ENCODE data around the gene UFSP1.

UFSP1 gene

DNA sequence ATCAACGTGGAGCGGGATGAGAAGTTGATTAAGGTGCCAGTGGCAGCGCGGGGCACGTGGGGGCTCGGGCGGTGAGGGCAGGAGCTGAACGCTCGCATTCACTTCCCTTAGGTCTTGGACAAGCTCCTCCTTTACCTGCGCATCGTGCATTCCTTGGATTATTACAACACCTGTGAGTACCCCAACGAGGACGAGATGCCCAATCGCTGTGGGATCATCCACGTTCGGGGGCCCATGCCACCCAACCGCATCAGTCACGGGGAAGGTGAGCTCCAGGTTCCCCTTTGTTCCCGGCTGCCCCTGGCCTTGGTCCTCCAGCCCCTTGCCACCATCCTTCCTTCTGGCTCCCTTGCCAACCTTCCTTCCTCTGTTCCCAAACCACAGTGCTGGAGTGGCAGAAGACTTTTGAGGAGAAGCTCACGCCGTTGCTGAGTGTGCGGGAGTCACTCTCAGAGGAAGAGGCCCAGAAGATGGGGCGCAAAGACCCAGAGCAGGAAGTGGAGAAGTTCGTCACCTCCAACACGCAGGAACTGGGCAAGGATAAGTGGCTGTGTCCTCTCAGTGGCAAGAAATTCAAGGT is 2.5 kb downstream of the UFSP1 start:
- no peaks in the 10 kb centered on the region for H3K27me3 ChIP-seq (replicated peaks; ENCODE audit: control insufficient read depth, insufficient read depth, low read length)
- no peaks in the 10 kb centered on the region for H3K9me3 ChIP-seq (ENCODE audit: control insufficient read depth, low read length)
- H3K9ac ChIP-seq (ENCODE audit: low read length), result no peak overlapping the region
- peaks cover 65% of the 10 kb centered on the region for H3K36me3 ChIP-seq (ENCODE audit: control insufficient read depth, insufficient read depth, low read length, severe bottlenecking)
- H3K4me1 ChIP-seq (ENCODE audit: control insufficient read depth, insufficient read depth, low read length), result peaks cover 31% of the 10 kb centered on the region
- DNase-seq (ENCODE audit: low read depth), result no peak
- H3K4me3 ChIP-seq (ENCODE audit: low read length), result no peak overlapping the region

- Histone ChIP-seq H3K4me1 (ENCODE audit: control insufficient read depth, insufficient read depth, low read length) (peaks cover 26% of the 10 kb centered on the region), H3K4me3 (ENCODE audit: low read length) (no peak overlapping the region), H3K9me3 (ENCODE audit: control insufficient read depth, low read length) (no peaks in the 10 kb centered on the region), H3K9ac (ENCODE audit: low read length) (no peak overlapping the region), H3K27me3 (replicated peaks; ENCODE audit: control insufficient read depth, insufficient read depth, low read length) (no peaks in the 10 kb centered on the region), H3K36me3 (ENCODE audit: control insufficient read depth, insufficient read depth, low read length, severe bottlenecking) (peaks cover 72% of the 10 kb centered on the region)
- DNase-seq (ENCODE audit: low read depth), result no peak
Measured at GRCh38 chr7:100886142-100886935, 3.2 kb downstream of the UFSP1 start.

DNA sequence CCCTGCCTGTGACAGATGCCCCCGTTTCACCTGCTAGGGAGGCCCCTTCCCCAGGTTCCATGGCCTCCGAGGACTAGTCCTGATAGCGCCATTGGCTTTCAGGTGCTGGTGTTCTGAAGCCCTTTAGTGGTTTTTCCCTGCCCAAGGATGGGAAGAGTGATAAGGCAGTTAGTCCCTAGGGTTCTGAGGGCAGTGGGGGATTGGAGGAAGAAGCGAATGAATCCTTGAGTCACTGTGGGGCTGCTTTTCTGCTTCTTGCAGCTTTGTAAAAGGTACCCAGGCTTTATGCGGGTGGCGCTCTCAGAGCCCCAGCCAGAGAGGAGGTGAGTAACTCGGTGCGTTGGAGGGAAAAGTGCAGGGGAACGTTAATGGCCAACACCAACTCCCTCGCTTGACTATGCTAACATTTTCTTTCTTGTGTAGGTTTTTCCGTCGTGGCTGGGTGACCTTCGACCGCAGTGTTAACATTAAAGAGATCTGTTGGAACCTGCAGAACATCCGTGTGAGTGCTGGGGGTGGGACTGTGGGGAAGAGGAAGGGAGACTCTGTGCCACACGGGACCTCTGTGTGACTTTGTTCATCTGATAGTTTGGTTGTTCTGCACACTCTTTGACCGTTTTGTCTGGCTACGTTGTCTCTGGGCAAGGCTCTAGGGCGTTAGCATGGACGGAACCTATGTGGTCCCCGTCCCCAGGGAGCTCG is 3.9 kb downstream of the UFSP1 start:
- H3K36me3 ChIP-seq (ENCODE audit: control insufficient read depth, insufficient read depth, low read length, severe bottlenecking), result peaks cover 77% of the 10 kb centered on the region
- H3K4me1 ChIP-seq (ENCODE audit: control insufficient read depth, insufficient read depth, low read length), result peaks cover 19% of the 10 kb centered on the region
- H3K27me3 ChIP-seq (replicated peaks; ENCODE audit: control insufficient read depth, insufficient read depth, low read length), result no peaks in the 10 kb centered on the region
- no peak overlapping the region for H3K4me3 ChIP-seq (ENCODE audit: low read length)
- no peak for DNase-seq (ENCODE audit: low read depth)
- no peak overlapping the region for H3K9ac ChIP-seq (ENCODE audit: low read length)
- no peaks in the 10 kb centered on the region for H3K9me3 ChIP-seq (ENCODE audit: control insufficient read depth, low read length)

DNA sequence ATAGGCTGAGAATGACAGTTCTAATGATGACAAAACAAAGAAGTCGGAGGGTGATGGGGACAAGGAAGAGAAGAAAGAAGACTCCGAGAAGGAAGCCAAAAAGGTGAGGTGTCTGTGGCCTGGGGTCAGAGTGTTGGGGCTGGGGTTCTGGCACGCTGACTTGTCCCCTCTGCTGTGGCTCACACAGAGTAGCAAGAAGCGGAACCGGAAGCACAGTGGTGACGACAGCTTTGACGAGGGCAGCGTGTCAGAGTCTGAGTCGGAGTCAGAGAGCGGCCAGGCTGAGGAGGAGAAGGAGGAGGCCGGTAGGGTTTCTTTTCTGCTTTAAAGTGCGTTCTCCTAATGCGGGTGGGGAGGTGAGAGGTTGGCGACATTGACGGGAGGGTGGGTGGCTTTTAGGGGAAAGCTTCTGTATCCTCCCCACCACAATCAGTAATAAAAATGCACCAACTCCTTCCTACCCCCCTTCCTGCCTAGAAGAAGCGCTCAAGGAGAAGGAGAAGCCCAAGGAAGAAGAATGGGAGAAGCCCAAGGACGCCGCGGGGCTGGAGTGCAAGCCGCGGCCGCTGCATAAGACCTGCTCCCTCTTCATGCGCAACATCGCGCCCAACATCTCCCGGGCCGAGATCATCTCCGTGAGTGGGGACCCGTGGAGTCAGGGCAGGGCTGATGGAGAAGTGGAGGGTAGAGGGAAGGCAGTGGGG is 4.6 kb downstream of the UFSP1 start:
- no peak for DNase-seq (ENCODE audit: low read depth)
- H3K4me1 ChIP-seq (ENCODE audit: control insufficient read depth, insufficient read depth, low read length), result peaks cover 17% of the 10 kb centered on the region
- no peaks in the 10 kb centered on the region for H3K27me3 ChIP-seq (replicated peaks; ENCODE audit: control insufficient read depth, insufficient read depth, low read length)
- H3K36me3 ChIP-seq (ENCODE audit: control insufficient read depth, insufficient read depth, low read length, severe bottlenecking), result peaks cover 79% of the 10 kb centered on the region
- H3K9ac ChIP-seq (ENCODE audit: low read length), result no peak overlapping the region
- H3K9me3 ChIP-seq (ENCODE audit: control insufficient read depth, low read length), result no peaks in the 10 kb centered on the region
- H3K4me3 ChIP-seq (ENCODE audit: low read length), result no peak overlapping the region

DNA sequence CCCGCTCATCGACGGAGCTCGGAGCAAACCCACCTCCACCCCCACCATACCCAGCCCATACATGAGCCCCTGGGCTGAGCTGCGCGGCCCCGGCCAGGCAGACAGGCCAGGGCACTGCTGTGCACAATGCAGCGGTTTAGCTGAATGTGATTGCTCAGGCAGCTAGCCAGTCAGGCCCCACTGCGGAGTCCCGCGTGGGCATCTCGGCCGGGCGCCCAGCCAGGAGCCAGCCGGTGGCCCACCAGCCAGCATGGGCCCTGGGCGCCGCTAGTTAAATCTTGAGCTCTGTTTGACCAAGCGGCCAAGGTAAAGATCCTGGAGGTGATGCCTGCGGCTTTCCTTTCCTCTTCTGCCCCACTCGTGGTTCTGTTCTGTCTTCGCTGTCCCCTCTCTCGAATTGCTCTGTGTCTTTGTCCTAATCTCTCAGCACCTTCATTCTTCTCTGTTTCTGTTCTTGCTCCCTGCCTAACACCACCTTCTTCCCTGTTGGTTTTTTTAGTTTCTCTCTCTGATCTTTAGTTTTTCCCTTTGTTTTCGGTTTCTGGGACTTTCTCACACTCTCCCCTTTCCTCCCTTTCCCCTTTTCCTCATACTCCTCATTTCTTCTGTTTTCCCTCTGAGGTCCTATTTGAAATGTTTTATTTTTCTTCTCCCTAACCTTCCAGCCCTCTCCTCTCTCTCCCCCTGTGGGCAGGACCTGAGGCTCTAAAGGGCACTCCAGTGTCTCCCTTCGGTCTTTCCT is 6.6 kb downstream of the UFSP1 start:
- Histone ChIP-seq H3K4me1 (ENCODE audit: control insufficient read depth, insufficient read depth, low read length) (peaks cover 3% of the 10 kb centered on the region), H3K27me3 (replicated peaks; ENCODE audit: control insufficient read depth, insufficient read depth, low read length) (no peaks in the 10 kb centered on the region), H3K4me3 (ENCODE audit: low read length) (no peak overlapping the region), H3K9me3 (ENCODE audit: control insufficient read depth, low read length) (no peaks in the 10 kb centered on the region), H3K36me3 (ENCODE audit: control insufficient read depth, insufficient read depth, low read length, severe bottlenecking) (peaks cover 82% of the 10 kb centered on the region), H3K9ac (ENCODE audit: low read length) (no peak overlapping the region)
- no peak for DNase-seq (ENCODE audit: low read depth)

DNA sequence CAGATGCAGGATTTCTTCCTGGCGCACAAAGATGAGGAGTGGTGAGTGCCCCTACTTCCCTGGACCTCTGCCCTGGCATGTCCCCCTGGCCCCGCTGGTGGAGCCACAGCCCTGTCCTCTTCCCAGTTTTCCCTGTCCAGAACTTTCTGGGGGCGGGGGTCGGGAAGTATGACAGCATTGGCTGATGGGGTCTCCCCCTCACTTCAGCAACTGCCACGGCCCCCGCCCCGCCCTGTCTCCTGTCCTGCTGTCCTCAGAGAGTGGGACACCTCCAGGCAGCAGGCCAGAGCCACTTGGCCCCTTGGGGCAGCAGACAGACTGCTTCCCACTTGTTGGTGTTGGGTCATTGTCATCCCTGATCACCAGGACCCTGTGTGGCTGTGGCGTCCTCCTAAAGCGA is 7.3 kb downstream of the UFSP1 start:
- Histone ChIP-seq H3K4me3 (ENCODE audit: low read length) (no peak overlapping the region), H3K36me3 (ENCODE audit: control insufficient read depth, insufficient read depth, low read length, severe bottlenecking) (peaks cover 77% of the 10 kb centered on the region), H3K9me3 (ENCODE audit: control insufficient read depth, low read length) (no peaks in the 10 kb centered on the region), H3K4me1 (ENCODE audit: control insufficient read depth, insufficient read depth, low read length) (no peaks in the 10 kb centered on the region), H3K27me3 (replicated peaks; ENCODE audit: control insufficient read depth, insufficient read depth, low read length) (no peaks in the 10 kb centered on the region), H3K9ac (ENCODE audit: low read length) (no peak overlapping the region)
- DNase-seq (ENCODE audit: low read depth), result no peak

DNA sequence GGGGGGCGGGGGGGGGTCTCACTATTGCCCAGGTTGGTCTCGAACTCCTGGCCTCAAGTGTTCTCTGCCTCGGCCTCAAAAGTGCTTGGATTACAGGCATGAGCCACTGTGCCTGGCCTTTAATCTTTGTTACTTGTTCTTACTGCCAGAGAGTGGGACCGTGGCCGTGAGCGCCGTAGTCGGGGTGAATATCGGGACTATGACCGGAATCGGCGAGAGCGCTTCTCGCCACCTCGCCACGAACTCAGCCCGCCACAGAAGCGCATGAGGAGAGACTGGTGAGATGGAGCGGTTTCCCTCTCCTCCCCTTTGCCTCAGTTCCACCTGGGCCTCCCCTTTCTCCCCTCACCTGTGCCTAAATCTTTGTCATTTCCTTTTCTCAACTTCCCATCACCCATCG is 8.4 kb downstream of the UFSP1 start:
- no peak for DNase-seq (ENCODE audit: low read depth)

GRCh38 chr7:100880645-100881044 is 8.9 kb downstream of the UFSP1 start:
- Histone ChIP-seq H3K36me3 (ENCODE audit: control insufficient read depth, insufficient read depth, low read length, severe bottlenecking) (peaks cover 62% of the 10 kb centered on the region), H3K27me3 (replicated peaks; ENCODE audit: control insufficient read depth, insufficient read depth, low read length) (no peaks in the 10 kb centered on the region), H3K4me3 (ENCODE audit: low read length) (no peak overlapping the region), H3K4me1 (ENCODE audit: control insufficient read depth, insufficient read depth, low read length) (peaks cover 14% of the 10 kb centered on the region), H3K9me3 (ENCODE audit: control insufficient read depth, low read length) (no peaks in the 10 kb centered on the region), H3K9ac (ENCODE audit: low read length) (no peak overlapping the region)
- DNase-seq (ENCODE audit: low read depth), result no peak

More for the DNA sequence above, 8.4 kb downstream of the UFSP1 start:
- Histone ChIP-seq H3K4me3 (ENCODE audit: low read length) (no peak overlapping the region), H3K4me1 (ENCODE audit: control insufficient read depth, insufficient read depth, low read length) (peaks cover 9% of the 10 kb centered on the region), H3K9ac (ENCODE audit: low read length) (no peak overlapping the region), H3K9me3 (ENCODE audit: control insufficient read depth, low read length) (no peaks in the 10 kb centered on the region), H3K36me3 (ENCODE audit: control insufficient read depth, insufficient read depth, low read length, severe bottlenecking) (peaks cover 67% of the 10 kb centered on the region), H3K27me3 (replicated peaks; ENCODE audit: control insufficient read depth, insufficient read depth, low read length) (no peaks in the 10 kb centered on the region)

DNA sequence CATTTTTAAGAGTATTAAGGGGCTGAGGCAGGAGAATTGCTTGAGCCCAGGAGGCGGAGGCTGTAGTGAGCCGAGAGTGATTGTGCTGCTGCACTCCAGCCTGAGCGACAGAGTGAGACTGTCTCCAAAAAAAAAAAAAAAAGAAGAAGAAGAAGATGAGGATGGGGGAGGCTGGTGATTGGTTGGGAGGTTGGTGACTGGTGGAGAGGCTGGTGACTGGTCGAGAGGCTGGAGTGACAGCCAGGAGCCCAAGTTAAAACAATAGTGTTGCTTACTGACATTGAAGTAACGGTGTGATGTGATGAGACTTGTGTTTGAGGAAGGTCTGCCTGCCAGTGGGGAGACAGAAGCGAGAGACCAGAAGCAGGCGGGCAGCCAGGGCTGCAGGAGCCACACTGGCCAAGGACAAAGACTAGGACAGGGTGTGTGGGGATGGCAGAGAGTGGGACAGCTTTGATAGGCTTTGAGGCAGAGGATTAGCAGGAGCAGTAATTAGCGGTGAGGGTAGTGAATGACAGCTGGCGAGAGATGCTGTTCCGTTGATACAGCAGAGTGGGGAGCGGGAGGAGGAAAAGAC is 9.7 kb downstream of the UFSP1 start:
- no peak for DNase-seq (ENCODE audit: low read depth)
- no peak overlapping the region for H3K9ac ChIP-seq (ENCODE audit: low read length)
- H3K27me3 ChIP-seq (replicated peaks; ENCODE audit: control insufficient read depth, insufficient read depth, low read length), result no peaks in the 10 kb centered on the region
- H3K36me3 ChIP-seq (ENCODE audit: control insufficient read depth, insufficient read depth, low read length, severe bottlenecking), result peaks cover 53% of the 10 kb centered on the region
- no peaks in the 10 kb centered on the region for H3K9me3 ChIP-seq (ENCODE audit: control insufficient read depth, low read length)
- no peak overlapping the region for H3K4me3 ChIP-seq (ENCODE audit: low read length)
- H3K4me1 ChIP-seq (ENCODE audit: control insufficient read depth, insufficient read depth, low read length), result peaks cover 14% of the 10 kb centered on the region

- DNase-seq (ENCODE audit: low read depth), result no peak
- no peak overlapping the region for H3K9ac ChIP-seq (ENCODE audit: low read length)
- no peaks in the 10 kb centered on the region for H3K27me3 ChIP-seq (replicated peaks; ENCODE audit: control insufficient read depth, insufficient read depth, low read length)
- no peaks in the 10 kb centered on the region for H3K9me3 ChIP-seq (ENCODE audit: control insufficient read depth, low read length)
- H3K36me3 ChIP-seq (ENCODE audit: control insufficient read depth, insufficient read depth, low read length, severe bottlenecking), result peaks cover 47% of the 10 kb centered on the region
- no peak overlapping the region for H3K4me3 ChIP-seq (ENCODE audit: low read length)
- peaks cover 24% of the 10 kb centered on the region for H3K4me1 ChIP-seq (ENCODE audit: control insufficient read depth, insufficient read depth, low read length)
Measured at GRCh38 chr7:100878685-100879084, 10.8 kb downstream of the UFSP1 start.

Measured in adipocyte (in vitro differentiated cells).